ENCODE measurements around the gene GRM4.

GRM4 gene

DNA sequence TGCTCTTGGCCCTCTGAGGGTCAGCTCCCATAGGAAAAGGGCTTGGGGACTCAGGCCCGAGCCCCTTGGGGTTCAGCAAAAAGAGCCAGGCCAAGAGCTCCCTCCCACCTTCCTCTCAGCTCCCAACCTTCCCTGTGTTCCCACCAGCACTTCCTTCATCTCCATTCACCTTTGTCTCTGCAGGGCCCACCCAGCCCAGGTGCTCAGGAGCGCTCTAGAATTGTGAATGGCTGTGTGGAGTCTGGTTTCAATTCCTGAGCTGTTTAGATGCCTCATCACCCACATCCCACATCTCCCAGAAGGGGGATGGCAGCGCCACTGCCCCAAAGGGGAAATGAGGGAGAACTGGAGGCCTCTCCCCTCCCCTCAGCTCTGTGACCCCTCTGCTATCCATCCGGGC is 7.7 kb downstream of the GRM4 start:
- no peak for FAIRE-seq
- TF ChIP-seq, protein P1, sequence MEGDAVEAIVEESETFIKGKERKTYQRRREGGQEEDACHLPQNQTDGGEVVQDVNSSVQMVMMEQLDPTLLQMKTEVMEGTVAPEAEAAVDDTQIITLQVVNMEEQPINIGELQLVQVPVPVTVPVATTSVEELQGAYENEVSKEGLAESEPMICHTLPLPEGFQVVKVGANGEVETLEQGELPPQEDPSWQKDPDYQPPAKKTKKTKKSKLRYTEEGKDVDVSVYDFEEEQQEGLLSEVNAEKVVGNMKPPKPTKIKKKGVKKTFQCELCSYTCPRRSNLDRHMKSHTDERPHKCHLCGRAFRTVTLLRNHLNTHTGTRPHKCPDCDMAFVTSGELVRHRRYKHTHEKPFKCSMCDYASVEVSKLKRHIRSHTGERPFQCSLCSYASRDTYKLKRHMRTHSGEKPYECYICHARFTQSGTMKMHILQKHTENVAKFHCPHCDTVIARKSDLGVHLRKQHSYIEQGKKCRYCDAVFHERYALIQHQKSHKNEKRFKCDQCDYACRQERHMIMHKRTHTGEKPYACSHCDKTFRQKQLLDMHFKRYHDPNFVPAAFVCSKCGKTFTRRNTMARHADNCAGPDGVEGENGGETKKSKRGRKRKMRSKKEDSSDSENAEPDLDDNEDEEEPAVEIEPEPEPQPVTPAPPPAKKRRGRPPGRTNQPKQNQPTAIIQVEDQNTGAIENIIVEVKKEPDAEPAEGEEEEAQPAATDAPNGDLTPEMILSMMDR (IDR thresholded peaks at IDR 0.05; ENCODE audit: insufficient read depth, missing control alignments): no peak
- DNase-seq (ENCODE audit: insufficient read length, low spot score): no peak

DNA sequence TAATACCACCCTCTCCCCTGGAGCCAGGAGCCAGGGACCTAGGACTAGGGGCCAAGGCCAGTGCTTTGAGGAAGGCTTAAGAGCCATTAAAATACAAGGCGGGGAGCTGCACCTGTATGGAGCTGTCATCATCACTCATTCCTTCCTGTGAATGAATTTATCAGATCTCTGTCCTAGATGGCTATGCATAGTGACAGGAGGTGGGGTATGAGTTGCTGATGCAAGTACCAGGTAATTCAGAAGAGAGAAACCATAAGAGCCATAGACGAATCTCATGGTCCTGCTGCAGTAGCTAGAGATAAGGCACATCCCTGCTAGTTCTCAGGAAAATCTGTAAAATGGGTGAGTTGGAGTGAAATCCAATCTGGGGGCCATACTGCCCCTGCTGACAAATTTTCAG is 10.3 kb downstream of the GRM4 start:
- TF ChIP-seq, protein P1 (IDR thresholded peaks at IDR 0.05; ENCODE audit: insufficient read depth, missing control alignments): no peak
- FAIRE-seq (no peak), DNase-seq (ENCODE audit: insufficient read length, low spot score) (no peak)

DNA sequence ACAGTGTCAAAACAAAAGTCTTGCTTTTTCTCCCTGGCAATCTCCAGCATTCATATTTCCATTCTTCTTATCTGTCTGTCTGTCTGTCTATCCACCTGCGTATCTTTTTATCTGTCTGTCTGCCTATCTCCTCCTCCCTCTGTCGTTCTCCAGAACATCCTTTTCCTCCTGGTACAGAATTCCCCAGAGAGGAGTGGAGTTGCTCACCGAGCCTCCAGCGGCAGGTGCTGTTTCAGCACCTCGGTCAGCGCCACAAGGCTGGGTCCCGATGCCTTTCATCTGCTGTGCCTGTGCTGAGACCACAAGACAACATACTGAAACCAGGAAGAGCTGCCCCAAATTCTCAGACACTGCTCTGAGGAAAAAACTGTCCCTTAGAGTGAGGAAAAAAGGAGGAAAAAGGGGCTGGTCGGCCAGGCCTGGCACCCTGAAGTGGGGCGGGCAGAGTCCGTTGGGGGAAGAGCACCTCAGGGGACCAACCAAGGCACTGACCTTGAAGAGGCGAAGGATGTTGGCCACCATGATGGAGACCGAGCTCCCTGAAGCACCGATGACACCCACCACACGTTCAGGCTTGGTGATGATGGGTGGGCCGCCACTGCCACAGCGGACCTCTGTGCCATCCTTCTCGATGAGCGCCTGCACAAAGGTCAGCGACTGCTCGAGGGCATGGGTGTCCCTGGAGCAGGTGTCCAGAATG is 13.3 kb downstream of the GRM4 start:
- no peak for FAIRE-seq
- TF ChIP-seq, protein P1 (IDR thresholded peaks at IDR 0.05; ENCODE audit: insufficient read depth, missing control alignments): no peak
- DNase-seq (ENCODE audit: insufficient read length, low spot score): no peak

DNA sequence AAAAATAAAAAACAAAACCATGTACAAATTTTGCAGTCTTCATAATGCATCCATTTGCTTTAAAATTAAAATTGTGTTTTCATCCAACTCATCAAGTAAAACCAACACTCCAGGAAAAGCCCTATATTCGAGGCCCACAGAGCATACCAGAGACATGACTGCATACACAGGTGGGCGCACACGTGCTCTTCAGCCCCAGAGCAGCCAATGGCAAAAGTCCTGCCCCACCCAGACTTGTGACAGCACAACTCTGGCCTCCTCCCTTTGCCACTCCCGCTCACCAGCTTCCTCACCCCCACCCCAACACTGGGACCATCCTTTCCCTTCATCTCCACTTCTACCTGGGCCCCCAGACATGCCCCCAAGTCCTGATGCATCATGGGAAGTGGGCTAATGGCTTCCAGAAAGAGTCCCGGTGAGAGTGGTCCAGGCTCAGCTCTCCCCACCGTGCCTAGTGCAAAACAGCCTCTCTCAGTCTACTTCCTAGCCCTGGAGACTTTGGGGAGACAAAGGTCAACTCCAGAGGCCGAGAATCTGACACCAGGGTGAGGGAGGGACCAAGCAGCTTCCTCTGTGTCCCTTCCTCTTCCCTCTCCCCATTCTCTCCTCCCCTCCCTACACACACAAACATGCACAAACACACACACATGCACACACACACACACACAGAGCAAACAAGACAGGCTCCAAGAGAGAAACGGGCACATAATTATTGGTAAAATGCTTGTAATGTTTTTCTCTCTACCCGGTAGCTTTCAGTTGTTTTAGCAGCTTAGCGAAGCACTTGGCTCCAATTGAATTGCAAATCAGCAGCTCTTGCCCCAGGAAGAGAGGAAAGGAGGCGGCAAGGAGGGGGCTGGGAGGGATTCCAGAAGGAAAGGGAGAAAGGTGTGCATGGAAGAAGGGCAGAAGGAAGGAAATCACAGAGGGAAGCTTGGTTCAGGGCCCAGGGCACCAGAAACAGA is 14.3 kb downstream of the GRM4 start:
- TF ChIP-seq, protein P1 (IDR thresholded peaks at IDR 0.05; ENCODE audit: insufficient read depth, missing control alignments): no peak
- no peak for DNase-seq (ENCODE audit: insufficient read length, low spot score)
- FAIRE-seq: no peak

DNA sequence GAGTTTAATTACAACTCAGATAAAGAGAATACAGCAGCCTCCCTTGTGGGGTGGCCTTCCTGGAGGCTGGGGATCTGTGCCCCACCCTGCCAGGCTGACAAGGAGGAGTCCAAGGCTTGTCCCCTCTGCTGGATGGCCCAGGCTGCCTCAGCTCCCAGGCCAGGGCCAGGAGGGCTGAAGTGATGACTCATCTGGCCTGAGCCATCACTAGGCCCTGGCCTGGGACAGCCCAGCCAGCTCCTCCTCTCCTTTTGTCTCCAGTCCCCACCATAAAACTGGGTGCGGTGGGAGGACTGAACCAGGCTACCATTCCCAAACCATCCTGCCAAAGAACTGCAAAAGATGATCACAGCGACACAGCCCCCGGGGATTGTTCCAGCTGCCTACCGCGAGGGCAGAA is 15.0 kb downstream of the GRM4 start:
- DNase-seq (ENCODE audit: insufficient read length, low spot score) (no peak), FAIRE-seq (no peak)
- TF ChIP-seq, protein P1 (IDR thresholded peaks at IDR 0.05; ENCODE audit: insufficient read depth, missing control alignments): no peak

DNA sequence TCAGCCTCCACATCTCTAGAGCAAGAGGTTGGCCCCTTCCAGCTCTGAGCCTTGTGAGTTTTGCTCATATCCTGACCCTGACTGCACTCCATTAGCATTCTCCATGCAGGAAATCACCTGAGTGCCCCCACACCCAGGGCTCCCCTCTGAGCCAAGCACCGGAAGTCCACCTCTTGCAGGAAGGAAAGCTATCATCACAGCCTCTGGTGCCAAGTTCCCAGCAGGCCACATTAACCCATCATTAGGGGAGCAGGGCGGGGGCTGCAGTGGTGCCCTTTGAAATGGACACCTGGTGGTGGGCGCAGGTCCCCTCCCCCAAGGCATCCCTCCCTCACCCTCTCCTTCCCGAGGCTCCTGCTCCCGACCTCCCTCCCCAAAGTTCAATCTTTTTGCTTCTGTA is 16.1 kb downstream of the GRM4 start:
- FAIRE-seq (no peak), DNase-seq (ENCODE audit: insufficient read length, low spot score) (no peak)
- TF ChIP-seq, protein P1 (IDR thresholded peaks at IDR 0.05; ENCODE audit: insufficient read depth, missing control alignments): no peak

Measured in D721Med (cell line).